HG02870 (cell line): ENCODE data around the gene OR13C2.

Source experiments
- ATAC-seq: cut with Tn5 transposase; IDR thresholded peaks from one replicate; pipeline ENCODE4 v1.9.1; 2021; ENCODE audit warnings: mild to moderate bottlenecking, moderate library complexity; ENCODE audit not compliant: unreplicated experiment

Gene OR13C2

DNA sequence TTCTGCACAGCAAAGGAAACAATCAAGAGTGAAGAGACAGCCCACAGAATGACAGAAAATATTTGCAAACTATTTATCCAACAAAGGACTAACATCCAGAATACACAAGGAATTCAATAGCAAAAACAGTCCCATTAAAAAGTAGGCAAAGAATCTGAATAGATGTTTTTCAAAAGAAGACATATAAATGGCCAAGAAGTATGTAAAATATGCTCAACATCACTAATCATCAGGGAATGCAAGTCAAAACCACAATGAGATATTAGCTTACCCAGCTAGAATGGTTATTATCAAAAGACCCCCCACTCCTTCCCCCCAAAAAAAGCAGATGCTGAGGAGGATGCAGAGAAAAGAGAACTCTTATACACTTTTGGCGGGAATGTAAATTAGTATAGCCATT is 49.9 kb downstream of the OR13C2 start:
- no peak for ATAC-seq
